Measurements from ENCODE around the gene CCSAP. TPM values are rescaled to one million over a fixed set of nuclear protein-coding genes. Genes with fewer than 3 reads are reported as not detected.

The CCSAP gene, protein sequence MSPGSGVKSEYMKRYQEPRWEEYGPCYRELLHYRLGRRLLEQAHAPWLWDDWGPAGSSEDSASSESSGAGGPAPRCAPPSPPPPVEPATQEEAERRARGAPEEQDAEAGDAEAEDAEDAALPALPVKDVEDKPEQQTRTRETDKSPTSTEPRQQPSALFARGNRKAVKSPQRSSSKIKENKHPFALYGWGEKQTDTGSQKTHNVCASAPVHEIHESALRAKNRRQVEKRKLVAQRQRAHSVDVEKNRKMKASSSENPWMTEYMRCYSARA
- 4.0 and 6.5 TPM in 2 replicates for total RNA-seq

DNA sequence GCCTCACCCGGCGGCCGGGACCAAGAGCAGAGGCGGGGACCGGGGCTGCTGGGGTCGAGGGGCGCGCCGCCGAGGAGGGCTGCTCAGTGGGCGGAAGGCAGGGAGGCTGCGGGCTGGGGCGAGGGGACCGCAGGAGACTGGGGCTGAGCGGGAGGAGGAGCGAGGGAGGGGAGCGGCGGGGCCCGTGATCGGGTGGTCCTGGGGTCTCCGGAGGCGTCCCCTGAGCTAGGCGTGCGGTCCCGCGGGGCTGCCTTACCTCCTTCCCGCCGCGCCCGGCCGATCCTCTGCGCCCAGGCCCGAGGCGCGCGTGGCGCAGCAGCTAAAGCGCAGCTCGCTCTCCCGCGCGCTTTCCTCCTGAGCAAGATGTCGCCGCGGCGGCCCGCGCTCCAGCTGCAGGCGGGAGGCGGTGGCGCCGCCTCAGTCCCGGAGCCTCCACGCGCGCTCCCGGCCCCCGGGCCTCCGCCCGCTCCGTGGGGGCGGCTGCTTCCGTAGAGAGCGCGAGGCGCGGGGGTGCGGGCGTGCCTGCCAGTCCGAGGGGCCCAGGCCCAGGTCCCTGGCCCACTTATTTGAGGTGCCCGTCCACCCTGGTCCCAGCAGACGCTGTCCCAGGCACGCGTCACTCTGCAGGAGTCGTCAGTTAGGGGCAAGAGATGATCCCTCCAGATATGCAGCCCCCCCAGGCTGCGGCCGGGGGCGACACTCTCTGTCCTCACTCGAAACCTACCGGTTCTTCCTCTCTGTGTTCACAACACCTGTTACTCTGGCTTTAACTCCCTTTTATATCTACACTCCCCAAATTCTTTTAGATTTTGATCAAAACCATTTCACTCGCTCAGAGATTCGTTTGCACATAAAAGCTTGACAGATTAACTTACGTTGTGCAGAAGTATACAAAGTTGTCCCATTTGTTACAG lies at the start of gene CCSAP:
CCSAP (minus strand) TSS at position 392 of the 914 bp plus-strand sequence. CDS start 582 bp downstream, outside the sequence.

Small RNAs within 50 kb of the gene (small RNA-seq; reads per million reads assigned to genes)
- gene RNU6-180P: 0.38 reads per million, percentile 18 among the genes with 10 or more reads in this experiment

Other genes starting within 250 kb of the CCSAP start
- 16.2 and 18.0 TPM in 2 replicates for gene RAB4A, start 71.9 kb downstream of the CCSAP start, total RNA-seq
- under 0.01 TPM in 1 of 2 replicates, not detected in the other for gene ACTA1, start 91.0 kb upstream of the CCSAP start, total RNA-seq
- 28.3 and 37.5 TPM in 2 replicates for gene NUP133, start 165.3 kb upstream of the CCSAP start, total RNA-seq
- 14.3 and 22.7 TPM in 2 replicates for gene ABCB10, start 215.7 kb upstream of the CCSAP start, total RNA-seq

Measured in subcutaneous preadipocyte (primary cell).